Measurements from ENCODE around the gene JPT1.
"Not testable (repeated sequence)": the region's sequence is repeated elsewhere in the genome, so short reads cannot be mapped to it uniquely, and the experiment has no call there.

JPT1 gene

GRCh38 chr17:75155191-75155601 is 884 bp upstream of the JPT1 start:
- no peak for DNase-seq (ENCODE audit: low spot score)

GRCh38 chr17:75153780-75154194 is 525 bp downstream of the JPT1 start:
- no peak for DNase-seq (ENCODE audit: low spot score)

- DNase-seq (ENCODE audit: low spot score), result peak; percentile 45
Observed at GRCh38 chr17:75152922-75153779, 1.2 kb downstream of the JPT1 start.

GRCh38 chr17:75152523-75152921 is 1.8 kb downstream of the JPT1 start:
- no peak for DNase-seq (ENCODE audit: low spot score)

GRCh38 chr17:75151930-75152329 is 2.4 kb downstream of the JPT1 start:
- DNase-seq (ENCODE audit: low spot score), result no peak

GRCh38 chr17:75147878-75148546 is 6.3 kb downstream of the JPT1 start:
- DNase-seq (ENCODE audit: low spot score), result no peak

GRCh38 chr17:75146592-75146991 is 7.7 kb downstream of the JPT1 start:
- DNase-seq (ENCODE audit: low spot score), result no peak

GRCh38 chr17:75144816-75145512 is 9.3 kb downstream of the JPT1 start:
- no peak for DNase-seq (ENCODE audit: low spot score)

- no peak for DNase-seq (ENCODE audit: low spot score)
Observed at GRCh38 chr17:75142236-75142971, 11.9 kb downstream of the JPT1 start.

GRCh38 chr17:75138519-75138918 is 15.8 kb downstream of the JPT1 start:
- DNase-seq (ENCODE audit: low spot score), result no peak

GRCh38 chr17:75137762-75138161 is 16.6 kb downstream of the JPT1 start:
- DNase-seq (ENCODE audit: low spot score), result not testable (repeated sequence)

GRCh38 chr17:75135946-75136345 is 18.4 kb downstream of the JPT1 start:
- DNase-seq (ENCODE audit: low spot score), result no peak

GRCh38 chr17:75135452-75135851 is 18.9 kb downstream of the JPT1 start:
- DNase-seq (ENCODE audit: low spot score), result no peak

- DNase-seq (ENCODE audit: low spot score), result not testable (repeated sequence)
Observed at GRCh38 chr17:75133607-75134347, 20.5 kb downstream of the JPT1 start.

GRCh38 chr17:75133001-75133400 is 21.3 kb downstream of the JPT1 start:
- DNase-seq (ENCODE audit: low spot score), result no peak

GRCh38 chr17:75132018-75133000 is 22.0 kb downstream of the JPT1 start:
- DNase-seq (ENCODE audit: low spot score), result not testable (repeated sequence)

- peak; percentile 57 for DNase-seq (ENCODE audit: low spot score)
Observed at GRCh38 chr17:75131278-75132017, 22.9 kb downstream of the JPT1 start, which contains the start of gene NT5C. TSS of gene NT5C (minus strand) at chr17:75131742. CDS start at chr17:75131707, 35 bp downstream.

GRCh38 chr17:75130632-75131277 is 23.6 kb downstream of the JPT1 start:
- peak; percentile 57 for DNase-seq (ENCODE audit: low spot score)
